Right renal cortex interstitium (tissue), 3 donors: ENCODE data around the gene ZNF785. TPM values are rescaled to one million over a fixed set of nuclear protein-coding genes. Genes with fewer than 3 reads are reported as not detected.
A peak's percentile ranks its signal among the peaks of the same experiment; 100 is the strongest.
"Not testable (repeated sequence)": the region's sequence is repeated elsewhere in the genome, so short reads cannot be mapped to it uniquely, and the experiment has no call there.

Source experiments
- DNase-seq, 3 donors: peaks; one replicate each; pipeline ENCODE4 v3.0.0-alpha.2; 2013; ENCODE audit warnings: low read depth in 3 of 3, low spot score in 2 of 3
- polyA plus RNA-seq, 3 donors: library from polyadenylated mRNA; unstranded; fragments of 120-200 nt; gene quantifications; one replicate each; pipeline ENCODE4 v1.2.1, GENCODE V29; 2013; ENCODE audit not compliant: insufficient read length in 3 of 3

ZNF785 gene
- polyA plus RNA-seq, 3 donors = 17.0 to 18.5 (median 17.9) TPM

DNA sequence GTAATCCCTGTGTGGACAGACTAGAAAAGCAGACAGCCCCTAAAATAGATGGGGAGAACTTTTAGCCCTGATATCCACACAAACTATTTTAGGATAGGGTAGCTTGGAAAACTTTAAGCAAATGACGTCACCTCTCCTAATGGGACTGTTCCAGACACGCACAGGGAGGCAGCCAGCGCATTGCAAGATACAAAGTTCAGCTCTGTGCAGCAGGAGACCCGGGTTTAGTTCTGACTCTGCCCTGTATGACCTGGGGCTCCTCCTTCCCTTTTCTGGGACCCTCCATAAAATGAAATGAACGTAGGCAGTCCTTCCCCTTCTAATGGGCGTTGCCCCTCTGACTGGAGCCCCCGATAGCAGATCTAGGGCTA lies 18.4 kb upstream of the ZNF785 start:
- DNase-seq = no peak

DNA sequence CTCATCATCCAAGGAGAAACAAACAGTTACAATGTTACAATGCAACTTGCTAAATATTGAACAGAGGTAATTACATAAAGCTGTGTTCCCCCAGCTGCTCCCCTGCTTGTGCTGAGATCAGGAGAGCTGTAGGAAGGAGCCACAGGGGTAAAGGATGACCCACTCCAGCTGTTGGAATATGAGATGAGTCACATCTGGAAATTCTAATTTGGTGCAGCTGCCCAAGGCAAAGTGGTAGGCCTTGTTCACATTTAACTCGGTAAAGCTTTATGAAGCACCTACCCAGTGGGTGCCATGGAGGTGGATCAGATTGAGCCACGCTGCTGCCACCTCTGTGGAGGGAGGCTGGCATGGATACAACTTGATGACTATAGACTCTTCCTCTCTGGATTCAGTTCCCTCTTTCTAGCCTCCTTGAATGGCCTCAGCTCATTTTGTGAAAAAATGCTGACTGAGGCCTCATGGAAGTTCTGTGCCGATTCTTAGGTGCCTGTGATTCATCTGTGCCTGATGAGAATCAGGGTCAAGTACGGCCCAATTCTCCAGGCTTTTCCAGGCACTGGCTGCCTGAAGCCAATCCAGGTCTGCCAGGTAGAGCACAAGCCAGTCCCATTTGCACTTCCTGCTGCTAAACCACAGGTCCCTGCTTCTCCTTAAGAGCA lies 17.2 kb upstream of the ZNF785 start:
- no peak for DNase-seq

DNA sequence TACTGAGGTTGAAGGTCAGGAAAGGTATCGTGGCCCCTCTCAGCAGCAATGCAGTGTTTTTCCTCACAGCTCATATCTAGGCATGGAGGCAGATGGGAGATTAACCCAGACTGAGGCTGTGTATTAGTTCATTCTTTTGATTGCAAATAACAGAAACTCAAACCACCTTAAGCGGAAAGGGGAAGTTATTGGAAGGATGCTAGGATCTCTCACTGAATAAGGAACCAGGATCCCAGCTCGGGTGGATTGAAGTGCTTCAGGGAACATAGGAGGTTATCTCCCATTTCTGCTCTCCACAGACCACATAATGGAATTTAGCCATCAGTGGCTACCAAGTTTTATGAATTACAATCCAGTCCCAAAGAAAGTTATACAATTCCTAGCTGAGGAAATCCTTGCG lies 16.5 kb upstream of the ZNF785 start:
- DNase-seq = no peak

DNA sequence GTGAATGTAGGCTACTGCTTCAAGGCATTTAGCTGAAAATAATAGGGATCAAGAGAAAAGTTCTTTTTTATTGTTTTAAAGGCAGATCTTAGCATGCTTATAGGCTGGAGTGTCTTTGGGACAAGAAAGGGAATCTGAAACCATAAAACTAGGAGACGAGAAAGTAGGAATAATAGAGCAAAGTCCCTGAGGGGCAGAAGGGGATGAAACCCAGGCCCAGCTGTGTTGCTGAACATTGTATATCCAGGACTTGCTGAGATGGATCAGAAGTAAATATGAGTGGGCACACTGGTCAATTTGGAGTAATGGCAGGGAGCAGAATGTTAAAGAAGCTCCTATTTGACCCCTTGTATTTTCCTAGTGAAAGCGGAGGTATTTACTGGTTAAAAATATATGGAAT lies 15.4 kb upstream of the ZNF785 start:
- no peak for DNase-seq

DNA sequence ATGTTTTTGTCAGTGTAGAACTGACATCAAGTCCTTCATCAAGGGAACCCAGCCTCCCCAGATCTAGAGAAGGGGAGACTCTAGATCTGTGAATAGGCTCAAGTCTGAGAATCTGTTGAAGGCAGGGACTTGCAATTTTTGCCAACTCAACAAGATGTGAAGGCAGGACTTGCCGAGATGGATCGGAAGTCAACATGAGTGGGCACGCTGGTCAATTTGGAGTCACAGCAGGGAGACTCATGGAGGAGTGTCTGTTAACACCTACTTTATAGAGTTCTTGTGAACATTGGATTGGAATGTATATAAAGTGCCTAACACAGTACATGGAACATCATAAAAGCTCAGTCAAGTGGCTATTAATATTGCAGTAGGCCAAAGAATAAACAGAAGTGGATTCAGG lies 14.7 kb upstream of the ZNF785 start:
- DNase-seq = no peak

DNA sequence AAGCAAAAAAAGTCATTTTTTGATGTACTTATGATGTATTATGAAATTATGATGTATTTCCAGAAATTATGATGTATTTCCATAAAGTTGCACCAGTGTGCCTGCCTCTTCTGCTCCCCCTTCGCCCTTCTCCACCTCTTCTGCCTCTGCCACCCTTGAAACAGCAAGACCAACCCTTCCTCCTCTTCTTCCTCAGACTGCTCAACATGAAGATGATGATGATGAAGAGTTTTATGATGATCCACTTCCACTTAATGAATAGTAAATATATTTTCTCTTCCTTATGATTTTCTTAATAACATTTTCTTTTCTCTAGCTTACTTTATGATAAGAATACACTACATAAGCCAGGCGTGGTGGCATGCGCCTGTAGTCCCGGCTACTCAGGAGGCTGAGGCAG lies 7.4 kb upstream of the ZNF785 start:
- DNase-seq = no peak

DNA sequence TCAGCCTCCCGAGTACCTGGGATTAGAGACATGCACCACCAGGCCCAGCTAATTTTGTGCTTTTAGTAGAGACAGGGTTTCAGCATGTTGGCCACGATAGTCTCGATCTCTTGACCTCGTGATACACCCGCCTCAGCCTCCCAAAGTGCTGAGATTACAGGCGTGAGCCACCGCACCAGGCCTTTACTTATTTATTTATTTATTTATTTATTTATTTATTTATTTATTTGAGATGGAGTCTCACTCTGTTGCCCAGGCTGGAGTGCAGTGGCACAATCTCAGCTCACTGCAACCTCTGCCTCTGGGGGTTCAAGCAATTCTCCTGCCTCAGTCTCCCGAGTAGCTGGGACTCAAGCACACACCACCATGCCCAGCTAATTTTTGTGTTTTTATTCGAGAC lies 5.4 kb upstream of the ZNF785 start:
- not testable (repeated sequence) for DNase-seq

DNA sequence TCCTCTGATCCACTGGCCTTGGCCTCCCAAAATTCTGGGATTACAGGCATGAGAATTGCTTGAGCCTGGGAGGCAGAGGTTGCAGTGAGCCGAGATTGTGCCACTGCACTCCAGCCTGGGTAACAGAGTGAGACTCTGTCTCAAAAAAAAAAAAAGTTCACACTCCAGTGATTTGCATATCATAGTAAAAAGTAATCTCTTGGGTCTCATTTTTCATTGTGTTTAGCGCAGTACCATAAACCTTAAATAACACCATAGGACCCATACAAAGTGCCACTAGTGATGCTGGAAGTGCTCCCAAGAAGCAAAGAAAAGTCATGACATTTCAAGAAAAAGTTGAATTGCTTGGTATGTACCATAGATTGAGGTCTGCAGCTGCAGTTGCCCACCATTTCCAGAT lies 4.1 kb upstream of the ZNF785 start:
- not testable (repeated sequence) for DNase-seq

DNA sequence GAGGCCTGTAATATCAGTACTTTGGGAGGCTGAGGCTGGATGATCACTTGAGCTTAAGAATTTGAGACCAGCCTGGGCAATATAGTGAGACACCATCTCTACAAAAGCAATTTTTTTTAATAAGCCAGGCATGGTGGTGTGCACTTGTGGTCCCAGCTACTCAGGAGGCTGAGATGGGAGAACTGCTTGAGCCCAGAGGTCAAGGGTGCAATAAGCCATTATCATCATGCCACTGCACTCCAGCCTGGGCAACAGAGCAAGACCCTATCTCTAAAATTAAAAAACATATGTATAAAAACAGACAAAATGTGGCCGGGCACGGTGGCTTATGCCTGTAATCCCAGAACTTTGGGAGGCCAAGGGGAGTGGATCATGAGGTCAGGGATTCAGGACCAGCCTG lies 3.2 kb upstream of the ZNF785 start:
- no peak for DNase-seq

DNA sequence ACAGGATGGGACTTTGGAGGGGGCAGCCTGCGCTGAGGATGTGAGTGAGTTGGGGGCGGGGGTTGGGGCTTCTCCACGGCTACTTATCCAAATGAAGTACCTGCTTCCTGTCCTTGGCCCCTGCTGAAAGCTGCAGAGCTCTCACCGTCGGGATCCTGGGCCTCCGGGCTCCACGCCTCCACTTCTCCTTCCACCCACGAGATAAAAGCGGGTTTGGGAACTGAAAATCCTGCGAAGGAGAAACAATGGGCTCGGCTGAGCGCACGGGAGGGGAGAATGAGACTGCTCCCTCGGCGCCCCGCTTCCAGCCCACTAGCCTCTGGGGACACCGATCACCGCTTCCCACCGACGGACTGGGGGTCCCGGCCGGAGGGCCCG lies 486 bp downstream of the ZNF785 start:
- peak in 1 of 3 donors; percentile 21 for DNase-seq

DNA sequence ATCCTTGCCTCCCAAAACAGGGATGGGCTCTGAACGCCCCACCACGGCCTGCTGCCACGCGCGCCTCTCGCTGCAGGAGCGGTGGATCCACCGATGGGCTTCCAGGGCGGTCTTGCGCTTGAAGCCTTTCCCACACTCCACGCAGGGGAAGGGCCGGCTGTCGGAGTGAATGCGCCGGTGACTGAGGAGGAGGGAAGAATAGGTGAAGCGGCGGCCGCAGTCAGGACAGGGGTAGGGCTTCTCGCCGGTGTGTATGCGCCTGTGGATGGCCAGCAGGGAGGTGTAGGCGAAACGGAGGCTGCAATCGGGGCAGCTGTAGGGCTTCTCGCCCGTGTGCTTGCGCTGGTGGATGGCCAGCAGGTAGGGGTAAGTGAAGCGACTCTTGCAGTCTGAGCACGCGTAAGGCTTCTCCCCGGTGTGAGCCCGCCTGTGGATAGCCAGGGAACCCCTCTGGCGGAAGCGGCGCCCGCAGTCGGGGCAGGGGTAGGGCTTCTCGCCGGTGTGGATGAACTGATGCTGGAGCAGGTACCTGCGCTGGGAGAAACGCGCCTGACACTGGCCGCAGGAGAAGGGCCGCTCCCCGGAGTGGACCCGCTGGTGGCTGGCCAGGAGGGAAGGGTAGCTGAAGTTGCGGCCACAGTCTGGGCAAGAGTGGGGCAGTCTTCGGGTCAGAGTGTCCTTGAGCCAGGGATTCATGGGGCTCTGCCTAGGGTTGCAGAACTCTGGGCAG lies 2.7 kb downstream of the ZNF785 start:
- DNase-seq = no peak

DNA sequence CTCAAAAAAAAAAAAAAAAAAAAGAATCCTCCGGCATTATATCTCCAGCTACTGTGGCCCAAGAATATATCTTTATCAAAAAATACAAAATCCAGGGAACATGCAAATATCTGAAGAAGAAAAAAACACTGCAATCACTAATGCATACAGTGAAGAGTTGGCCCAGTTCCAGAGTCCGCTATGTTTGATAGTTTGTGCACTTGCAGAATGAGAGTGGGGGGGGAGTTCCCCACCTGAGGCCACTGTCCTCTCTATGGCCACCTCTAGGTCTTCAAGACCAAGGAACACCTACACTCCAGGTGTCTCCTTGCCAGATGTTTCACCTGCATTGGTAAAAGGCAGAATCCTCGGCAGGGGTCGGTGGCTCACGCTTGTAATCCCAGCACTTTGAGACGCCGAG lies 4.0 kb downstream of the ZNF785 start:
- DNase-seq = no peak

DNA sequence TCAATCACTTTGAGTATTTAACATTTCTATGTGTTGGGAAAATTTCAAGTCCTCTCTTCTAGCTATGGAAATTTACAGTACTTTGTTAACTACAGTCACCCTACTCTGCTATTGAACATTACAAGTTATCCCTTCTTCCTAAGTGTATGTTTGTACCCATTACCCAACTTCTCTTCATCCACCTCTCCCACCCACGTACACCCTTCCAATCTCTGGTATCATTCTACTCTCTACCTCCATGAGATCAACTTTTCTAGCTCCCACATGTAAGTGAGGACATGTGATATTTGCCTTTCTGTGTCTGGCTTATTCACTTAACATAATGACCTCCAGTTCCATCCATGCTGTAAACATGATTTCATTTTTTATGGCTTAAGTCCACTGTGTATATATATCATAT lies 10.8 kb downstream of the ZNF785 start:
- no peak for DNase-seq

DNA sequence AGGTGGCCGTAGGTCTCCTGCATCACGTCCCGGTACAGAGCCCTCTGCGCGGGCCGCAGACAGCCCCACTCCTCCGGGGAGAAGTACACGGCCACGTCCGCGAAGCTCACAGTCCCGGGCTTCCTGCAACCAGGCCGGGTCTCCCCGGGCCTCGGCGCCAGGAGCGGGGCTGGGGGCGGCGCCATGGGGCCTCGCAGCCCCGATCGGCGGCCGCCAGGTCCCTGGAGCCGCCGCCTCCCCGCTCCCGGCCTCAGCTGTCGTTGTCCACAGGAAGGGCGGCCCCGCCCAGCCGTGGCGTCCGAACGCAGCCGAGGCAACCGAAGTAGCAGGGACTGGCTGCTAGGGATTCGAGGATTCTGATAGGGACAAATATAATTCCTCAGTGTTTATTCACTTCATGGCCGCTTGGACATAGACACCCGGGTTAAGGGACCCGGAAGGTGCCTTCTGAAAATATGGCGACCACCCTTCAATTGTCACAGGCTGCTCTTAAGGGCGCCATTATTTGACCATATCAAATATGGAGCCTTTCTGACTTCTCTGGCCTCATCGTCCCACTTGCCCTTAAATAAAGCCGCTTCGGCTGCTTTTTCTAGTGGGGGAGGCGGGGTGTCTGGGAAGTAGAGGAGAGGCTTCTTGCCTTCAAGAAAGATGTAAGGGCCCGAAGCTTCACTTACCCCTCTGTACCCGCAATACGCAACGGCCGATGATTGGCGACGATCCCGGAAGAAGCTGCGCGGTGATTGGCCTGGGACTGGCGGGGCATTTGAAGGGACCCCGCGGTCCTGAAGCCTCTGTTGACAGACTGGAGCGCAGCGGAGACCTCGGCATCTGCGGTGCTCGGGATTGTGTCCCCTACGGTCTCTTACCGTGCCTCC lies 13.8 kb downstream of the ZNF785 start, which contains the start of gene ZNF688:
TSS of gene ZNF688 (minus strand) at position 270 of the 878 bp plus-strand sequence. CDS start at position 185, 85 bp downstream.
- DNase-seq = peak; percentile 93 to 97 (median 96)

DNA sequence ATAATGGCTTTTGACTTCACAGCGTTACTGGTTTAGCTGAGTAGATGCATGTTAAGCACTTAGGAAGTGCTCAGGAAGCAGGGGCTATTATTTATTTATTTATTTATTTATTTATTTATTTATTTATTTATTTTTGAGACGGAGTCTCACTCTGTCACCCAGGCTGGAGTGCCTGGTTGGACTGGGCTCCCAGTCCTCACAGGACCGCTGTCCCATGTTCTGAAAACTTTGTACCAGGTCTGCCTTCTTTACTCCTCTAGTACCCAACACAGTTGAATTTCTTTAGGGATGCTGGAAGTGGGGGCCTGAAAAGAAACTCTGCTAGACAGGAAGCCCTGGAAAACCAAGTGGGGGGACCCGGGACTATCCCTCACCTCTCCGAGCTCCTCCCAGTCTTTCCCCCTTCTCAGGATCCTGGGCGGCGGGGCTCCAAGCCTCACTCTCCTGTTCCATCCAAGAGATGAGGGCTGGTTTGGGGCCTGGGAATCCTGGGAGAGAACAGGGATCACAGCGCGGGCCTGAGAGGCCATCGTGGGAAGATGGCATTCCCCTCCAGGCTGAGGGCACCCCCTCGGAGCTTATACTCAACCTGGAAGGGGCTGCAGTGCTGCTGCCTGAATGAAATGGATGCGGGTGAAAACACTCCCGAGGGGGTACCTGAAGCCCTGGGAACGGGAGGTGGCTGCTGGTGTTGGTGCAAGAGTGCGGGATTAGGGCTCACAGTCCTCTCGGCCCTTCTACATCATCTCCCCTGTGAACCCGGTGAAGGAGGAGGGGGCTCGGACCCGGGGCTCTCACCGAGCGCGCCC lies 14.7 kb downstream of the ZNF785 start:
- peak in 1 of 3 donors; percentile 32 for DNase-seq

DNA sequence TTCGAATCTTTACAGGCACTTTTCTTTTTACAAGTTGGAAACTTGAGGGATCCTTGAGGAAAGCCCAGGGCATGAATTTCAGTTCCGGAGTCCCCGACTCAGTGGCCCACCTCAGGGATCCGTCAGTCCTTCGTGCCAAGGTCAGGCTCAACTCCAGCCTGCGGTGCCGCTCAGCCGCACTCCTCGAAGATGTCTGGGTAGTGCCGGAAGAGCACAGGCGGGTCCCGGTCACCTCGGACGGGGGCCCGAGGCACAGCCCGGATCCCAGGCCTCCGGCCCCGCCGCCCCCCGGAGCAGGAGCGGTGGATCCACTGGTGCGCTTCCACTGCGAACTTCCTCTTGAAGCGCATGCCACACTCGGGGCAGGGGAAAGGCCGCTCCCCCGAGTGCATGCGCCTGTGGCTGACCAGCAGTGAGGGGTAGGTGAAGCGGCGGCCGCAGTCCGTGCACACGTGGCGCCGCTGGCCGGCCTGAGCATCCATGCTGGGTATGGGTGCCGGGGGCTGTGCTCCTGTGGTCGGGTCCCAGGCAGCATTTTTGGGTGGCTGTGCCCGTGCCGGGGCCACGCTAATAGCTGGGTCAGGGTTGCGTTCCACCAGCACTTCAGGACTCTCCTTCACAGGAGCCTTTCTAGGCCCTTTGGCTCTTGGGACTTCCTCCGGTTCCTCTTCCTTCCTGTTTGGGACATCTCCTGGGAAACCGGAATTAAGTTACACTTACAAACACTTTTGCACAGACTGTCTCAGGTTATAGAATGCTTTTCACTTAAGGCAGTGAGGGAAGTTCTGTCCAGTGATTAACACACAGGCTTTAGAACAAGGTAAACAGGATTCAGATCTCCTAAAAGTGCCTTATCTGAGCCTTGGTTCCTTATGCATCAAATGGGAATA lies 15.5 kb downstream of the ZNF785 start:
- peak in 1 of 3 donors; percentile 36 for DNase-seq

DNA sequence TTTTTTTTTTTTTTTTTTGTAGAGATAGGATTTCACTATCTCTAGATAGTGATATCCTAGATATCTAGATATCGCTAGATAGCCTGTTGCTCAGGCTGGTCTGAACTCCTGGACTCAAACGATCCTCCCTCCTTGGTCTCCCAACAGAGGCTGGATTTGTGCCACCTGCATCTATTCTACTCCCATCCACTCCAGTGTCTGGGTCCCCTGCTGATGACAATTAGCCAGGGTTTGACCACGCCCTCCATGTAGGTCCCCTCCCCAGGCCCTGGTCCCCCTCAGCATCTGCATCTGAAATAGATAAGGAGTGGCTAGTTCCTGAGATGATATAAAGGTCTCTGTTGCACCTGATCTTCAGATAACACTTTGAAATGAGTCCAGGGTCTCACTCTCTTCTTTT lies 16.2 kb downstream of the ZNF785 start:
- no peak for DNase-seq

DNA sequence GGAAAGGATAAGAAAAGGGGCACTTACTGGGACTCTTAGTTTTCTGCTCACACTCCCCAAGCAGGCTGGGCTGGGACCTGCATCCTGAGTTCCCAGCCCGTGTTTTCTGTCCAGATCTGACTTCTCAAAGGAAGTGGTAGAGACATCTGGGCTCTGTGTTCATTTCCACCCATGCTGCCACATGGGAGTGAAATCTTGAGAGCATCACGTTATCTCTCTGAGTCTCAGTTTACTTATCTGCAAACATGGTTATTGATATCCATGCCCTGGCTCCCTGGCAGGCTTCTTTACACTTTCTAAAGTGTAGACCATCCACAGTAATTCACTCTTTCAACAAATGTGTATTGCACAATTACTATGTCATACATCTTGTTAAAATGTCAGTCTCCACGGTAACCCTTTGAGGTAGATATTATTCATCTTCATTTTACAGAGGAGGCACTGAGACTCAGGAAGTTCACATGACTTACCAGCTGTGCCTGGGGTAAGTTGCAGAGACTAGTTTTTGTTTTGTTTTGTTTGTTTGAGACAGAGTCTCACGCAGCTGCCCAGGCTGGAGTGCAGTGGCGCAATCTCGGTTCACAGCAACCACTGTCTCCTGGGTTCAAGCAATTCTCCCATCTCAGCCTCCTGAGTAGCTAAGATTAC lies 17.4 kb downstream of the ZNF785 start:
- DNase-seq = no peak
